Measurements from ENCODE around the gene FRMD4A.

DNA sequence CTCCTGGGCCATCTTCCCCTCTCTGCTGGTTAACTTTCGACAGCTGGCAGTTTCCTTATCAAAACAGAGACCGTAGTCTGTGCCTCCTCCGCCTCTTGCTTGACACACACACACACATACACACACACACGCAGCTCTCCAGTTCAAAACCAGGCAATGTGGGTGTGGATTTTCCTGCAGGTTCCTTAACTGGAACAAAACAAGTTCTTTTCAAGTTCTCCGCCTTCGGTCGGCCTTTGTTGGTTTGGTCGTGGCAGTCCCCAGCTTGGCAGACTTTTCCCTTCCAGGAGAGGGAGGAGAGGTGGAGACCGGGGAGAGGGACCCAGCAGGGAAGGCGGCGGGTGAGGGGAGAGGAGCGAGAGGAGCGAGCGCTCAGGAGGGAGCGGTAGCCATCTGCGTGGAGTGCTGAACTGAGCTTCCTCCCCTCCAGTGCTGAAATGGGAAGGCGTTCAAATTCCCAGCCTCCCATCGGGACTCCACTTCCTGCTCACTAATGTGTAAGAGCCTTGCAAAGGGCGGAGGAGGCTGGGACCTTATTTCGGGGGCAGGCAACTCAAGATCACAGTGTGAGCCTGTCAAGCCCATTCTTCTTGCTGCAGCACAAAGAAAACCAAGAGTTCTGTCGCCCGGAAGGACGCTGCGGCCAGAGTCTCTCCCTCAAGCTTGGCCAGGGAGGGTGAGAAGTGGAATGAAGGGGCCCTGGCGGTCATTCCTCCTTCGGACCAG, 623.4 kb downstream of the FRMD4A start:
- TF ChIP-seq, protein P1, sequence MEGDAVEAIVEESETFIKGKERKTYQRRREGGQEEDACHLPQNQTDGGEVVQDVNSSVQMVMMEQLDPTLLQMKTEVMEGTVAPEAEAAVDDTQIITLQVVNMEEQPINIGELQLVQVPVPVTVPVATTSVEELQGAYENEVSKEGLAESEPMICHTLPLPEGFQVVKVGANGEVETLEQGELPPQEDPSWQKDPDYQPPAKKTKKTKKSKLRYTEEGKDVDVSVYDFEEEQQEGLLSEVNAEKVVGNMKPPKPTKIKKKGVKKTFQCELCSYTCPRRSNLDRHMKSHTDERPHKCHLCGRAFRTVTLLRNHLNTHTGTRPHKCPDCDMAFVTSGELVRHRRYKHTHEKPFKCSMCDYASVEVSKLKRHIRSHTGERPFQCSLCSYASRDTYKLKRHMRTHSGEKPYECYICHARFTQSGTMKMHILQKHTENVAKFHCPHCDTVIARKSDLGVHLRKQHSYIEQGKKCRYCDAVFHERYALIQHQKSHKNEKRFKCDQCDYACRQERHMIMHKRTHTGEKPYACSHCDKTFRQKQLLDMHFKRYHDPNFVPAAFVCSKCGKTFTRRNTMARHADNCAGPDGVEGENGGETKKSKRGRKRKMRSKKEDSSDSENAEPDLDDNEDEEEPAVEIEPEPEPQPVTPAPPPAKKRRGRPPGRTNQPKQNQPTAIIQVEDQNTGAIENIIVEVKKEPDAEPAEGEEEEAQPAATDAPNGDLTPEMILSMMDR (IDR thresholded peaks at IDR 0.05) = peak; percentile 7
- TF ChIP-seq EZH2 (IDR thresholded peaks at IDR 0.05) = no peak
- no peak for TF ChIP-seq EZH2phosphoT487 (IDR thresholded peaks at IDR 0.05)

Measured in neural progenitor cell (in vitro differentiated cells).